H9 (cell line): ENCODE measurements around the gene MYLK4. TPM values are rescaled to one million over a fixed set of nuclear protein-coding genes. Genes with fewer than 3 reads are reported as not detected.

Experiments used
- DNase-seq: peaks from one replicate; pipeline ENCODE4 v3.0.0-alpha.2; 2017
- H2AFZ ChIP-seq: one replicate; pipeline ENCODE4 v1.6.1; 2013; ENCODE audit warnings: mild to moderate bottlenecking, low read length, control low read depth, moderate library complexity
- H2AK5ac ChIP-seq: 2 replicates; pipeline ENCODE4 v1.6.1; 2013; ENCODE audit warnings: low read length, control low read depth, mixed read lengths; ENCODE audit not compliant: insufficient read length
- H2BK120ac ChIP-seq: one replicate; pipeline ENCODE4 v1.6.1; 2013; ENCODE audit warnings: low read depth, mild to moderate bottlenecking, low read length, control low read depth, inconsistent platforms; ENCODE audit not compliant: poor library complexity, severe bottlenecking
- H2BK12ac ChIP-seq: 2 replicates; pipeline ENCODE4 v1.6.1; 2013; ENCODE audit warnings: low read length, control low read depth, mixed read lengths, low read depth; ENCODE audit not compliant: insufficient read length
- H2BK15ac ChIP-seq: 2 replicates; pipeline ENCODE4 v1.6.1; 2013; ENCODE audit warnings: low read depth, low read length, control low read depth
- H2BK20ac ChIP-seq: one replicate; pipeline ENCODE4 v1.6.1; 2013; ENCODE audit warnings: low read depth, mild to moderate bottlenecking, low read length, control low read depth, inconsistent platforms; ENCODE audit not compliant: poor library complexity, severe bottlenecking
- H2BK5ac ChIP-seq: 2 replicates; pipeline ENCODE4 v1.6.1; 2013; ENCODE audit warnings: low read length, control low read depth, mixed read lengths; ENCODE audit not compliant: insufficient read length
- H3K14ac ChIP-seq: 2 replicates; pipeline ENCODE4 v1.6.1; 2013; ENCODE audit warnings: low read length, control low read depth; ENCODE audit not compliant: insufficient read depth
- H3K18ac ChIP-seq: 2 replicates; pipeline ENCODE4 v1.6.1; 2013; ENCODE audit warnings: low read depth, mild to moderate bottlenecking, mixed read lengths, low read length, control low read depth; ENCODE audit not compliant: insufficient read length
- H3K23ac ChIP-seq: 2 replicates; pipeline ENCODE4 v1.6.1; 2013; ENCODE audit warnings: low read length, control low read depth, mixed read lengths, low read depth; ENCODE audit not compliant: insufficient read length
- H3K23me2 ChIP-seq: 2 replicates; pipeline ENCODE4 v1.6.1; 2013; ENCODE audit warnings: low read depth, mild to moderate bottlenecking, mixed read lengths, low read length, control low read depth; ENCODE audit not compliant: insufficient read length, poor library complexity, severe bottlenecking
- H3K27ac ChIP-seq: 2 replicates; pipeline ENCODE4 v1.5.1; 2013; ENCODE audit warnings: low read length, control low read depth, mixed read lengths, low read depth; ENCODE audit not compliant: insufficient read length
- H3K27me3 ChIP-seq: 2 replicates; pipeline ENCODE4 v1.6.1; 2013; ENCODE audit warnings: low read length, control low read depth, inconsistent platforms; ENCODE audit not compliant: insufficient read depth
- H3K4ac ChIP-seq: 2 replicates; pipeline ENCODE4 v1.6.1; 2013; ENCODE audit warnings: low read depth, mild to moderate bottlenecking, control low read depth, inconsistent platforms, low read length, moderate library complexity
- H3K4me1 ChIP-seq: 2 replicates; pipeline ENCODE4 v1.6.1; 2013; ENCODE audit warnings: low read length, control low read depth, inconsistent platforms; ENCODE audit not compliant: insufficient read depth
- H3K4me2 ChIP-seq: 2 replicates; pipeline ENCODE4 v1.6.1; 2013; ENCODE audit warnings: low read length, control low read depth, mixed read lengths; ENCODE audit not compliant: insufficient read length, insufficient read depth
- H3K56ac ChIP-seq: 2 replicates; pipeline ENCODE4 v1.6.1; 2013; ENCODE audit warnings: low read depth, mild to moderate bottlenecking, mixed read lengths, low read length, control low read depth; ENCODE audit not compliant: insufficient read length
- H3K79me1 ChIP-seq: 2 replicates; pipeline ENCODE4 v1.6.1; 2013; ENCODE audit warnings: low read depth, mild to moderate bottlenecking, moderate library complexity, low read length, control low read depth, inconsistent platforms; ENCODE audit not compliant: insufficient read depth, poor library complexity, severe bottlenecking
- H3K79me2 ChIP-seq: 2 replicates; pipeline ENCODE4 v1.6.1; 2013; ENCODE audit warnings: low read length, control low read depth, inconsistent platforms; ENCODE audit not compliant: insufficient read depth
- H3K9ac ChIP-seq: 2 replicates; pipeline ENCODE4 v1.6.1; 2013; ENCODE audit warnings: low read length, control low read depth, mixed read lengths; ENCODE audit not compliant: insufficient read length; ENCODE audit errors: extremely low read depth
- H3K9me3 ChIP-seq: one replicate; pipeline ENCODE4 v1.6.1; 2013; ENCODE audit warnings: low read depth, low read length, inconsistent platforms; ENCODE audit not compliant: control insufficient read depth
- H3T11ph ChIP-seq: one replicate; pipeline ENCODE4 v1.6.1; 2013; ENCODE audit warnings: mild to moderate bottlenecking, low read length, control low read depth, inconsistent platforms
- H4K20me1 ChIP-seq: one replicate; pipeline ENCODE4 v1.6.1; 2013; ENCODE audit not compliant: control insufficient read depth, insufficient read length, insufficient read depth
- H4K5ac ChIP-seq: 2 replicates; pipeline ENCODE4 v1.6.1; 2013; ENCODE audit warnings: low read depth, mild to moderate bottlenecking, mixed read lengths, low read length, control low read depth; ENCODE audit not compliant: insufficient read length
- H4K8ac ChIP-seq: replicated peaks from 2 replicates; pipeline ENCODE4 v1.6.1; 2013; ENCODE audit warnings: low read length, control low read depth, mixed read lengths, low read depth; ENCODE audit not compliant: insufficient read length
- H4K91ac ChIP-seq: 2 replicates; pipeline ENCODE4 v1.6.1; 2013; ENCODE audit warnings: low read depth, mild to moderate bottlenecking, moderate library complexity, mixed read lengths, low read length, control low read depth; ENCODE audit not compliant: insufficient read length
- H3K27ac Mint-ChIP-seq, 3 experiments: 2 replicates in 2 of 3; 3 replicates in 1 of 3; pipeline ENCODE4 v1.8.0; 2020 to 2021; ENCODE audit warnings: mixed read lengths in 3 of 3, mild to moderate bottlenecking in 1 of 3, moderate library complexity in 1 of 3
- H3K27me3 Mint-ChIP-seq: 2 replicates; pipeline ENCODE4 v1.8.0; 2021; ENCODE audit warnings: low read depth, mild to moderate bottlenecking, moderate library complexity, mixed read lengths
- H3K36me3 Mint-ChIP-seq, 3 experiments: 2 replicates in 2 of 3; 3 replicates in 1 of 3; pipeline ENCODE4 v1.8.0; 2020 to 2021; ENCODE audit warnings: low read depth in 3 of 3, mixed read lengths in 3 of 3; ENCODE audit not compliant: insufficient read depth in 1 of 3
- H3K4me1 Mint-ChIP-seq, 2 experiments: 2 replicates each; pipeline ENCODE4 v1.8.0; 2020; ENCODE audit warnings: mixed read lengths in 2 of 2
- H3K4me3 Mint-ChIP-seq, 2 experiments: 2 replicates in 1 of 2; 3 replicates in 1 of 2; pipeline ENCODE4 v1.8.0; 2020 to 2021; ENCODE audit warnings: mild to moderate bottlenecking in 2 of 2, mixed read lengths in 2 of 2, moderate library complexity in 1 of 2
- H3K9me3 Mint-ChIP-seq, 2 experiments: 2 replicates in 1 of 2; 3 replicates in 1 of 2; pipeline ENCODE4 v1.8.0; 2020; ENCODE audit warnings: mild to moderate bottlenecking in 2 of 2, mixed read lengths in 2 of 2, moderate library complexity in 1 of 2
- WGBS: extraction: QIAGEN DNeasy Blood & Tissue Kit; methylation state at CpG from one replicate; pipeline ENCODE4 v1.1.7; 2013; ENCODE audit warnings: missing lambda C conversion rate, low lambda C conversion rate, mixed read lengths; ENCODE audit not compliant: insufficient read length; ENCODE audit errors: extremely low coverage; 5-methylcytosine and 5-hydroxymethylcytosine counted together
- total RNA-seq: library from RNA; stranded (reverse); gene quantifications from 2 replicates; pipeline ENCODE4 v1.2.1, GENCODE V29; 2021
- TF ChIP-seq, protein P1 (sequence below): fragments of 200-600 bp; sonication (generic); conservative IDR thresholded peaks from 3 replicates; pipeline ENCODE4 v1.8.0; 2021; ENCODE audit warnings: antibody characterized with exemption, mild to moderate bottlenecking

MYLK4 gene
- total RNA-seq, 1 experiment from 2014 or later, result 0.28 TPM

DNA sequence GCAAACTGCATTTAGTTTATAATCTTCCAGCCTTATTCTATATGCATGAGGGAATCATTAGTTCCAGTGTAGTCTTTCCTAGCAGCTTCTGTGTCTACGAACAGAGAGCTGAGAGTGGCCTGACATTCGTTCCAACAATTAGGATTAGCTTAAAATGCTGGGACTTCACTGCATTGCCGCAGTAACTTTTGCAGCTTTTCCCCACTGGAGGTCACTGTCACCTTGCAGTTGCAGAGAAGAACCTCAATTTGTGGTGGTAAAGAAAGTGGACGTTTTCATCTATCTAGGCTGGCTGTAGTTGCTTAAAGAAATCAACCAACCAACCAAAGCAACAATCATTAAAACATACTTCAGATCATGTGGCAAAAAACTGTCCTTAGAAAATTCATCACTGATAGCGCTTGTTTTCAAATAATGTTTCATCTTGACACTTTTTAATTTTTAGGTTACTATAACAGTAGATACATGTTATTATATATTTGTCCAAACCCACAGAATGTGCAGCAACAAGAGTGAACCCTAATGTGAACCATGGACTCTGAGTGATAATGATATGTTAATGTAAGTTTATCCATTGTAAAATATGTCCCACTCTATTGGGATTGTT is 12.2 kb downstream of the MYLK4 start:
- no peak overlapping the region for H4K8ac ChIP-seq
- H3K4ac ChIP-seq, result no peak overlapping the region
- Mint-ChIP-seq H3K27me3 (no peaks in the 10 kb centered on the region), H3K27ac (no peak overlapping the region), H3K36me3 (no peaks in the 10 kb centered on the region), H3K4me3 (no peak overlapping the region), H3K9me3 (no peaks in the 10 kb centered on the region), H3K4me1 (peaks cover 36% of the 10 kb centered on the region in 2 experiments)
- H2BK20ac ChIP-seq, result no peak overlapping the region
- no peaks in the 10 kb centered on the region for H3K79me1 ChIP-seq
- no peak overlapping the region for H2BK12ac ChIP-seq
- TF ChIP-seq, protein P1, sequence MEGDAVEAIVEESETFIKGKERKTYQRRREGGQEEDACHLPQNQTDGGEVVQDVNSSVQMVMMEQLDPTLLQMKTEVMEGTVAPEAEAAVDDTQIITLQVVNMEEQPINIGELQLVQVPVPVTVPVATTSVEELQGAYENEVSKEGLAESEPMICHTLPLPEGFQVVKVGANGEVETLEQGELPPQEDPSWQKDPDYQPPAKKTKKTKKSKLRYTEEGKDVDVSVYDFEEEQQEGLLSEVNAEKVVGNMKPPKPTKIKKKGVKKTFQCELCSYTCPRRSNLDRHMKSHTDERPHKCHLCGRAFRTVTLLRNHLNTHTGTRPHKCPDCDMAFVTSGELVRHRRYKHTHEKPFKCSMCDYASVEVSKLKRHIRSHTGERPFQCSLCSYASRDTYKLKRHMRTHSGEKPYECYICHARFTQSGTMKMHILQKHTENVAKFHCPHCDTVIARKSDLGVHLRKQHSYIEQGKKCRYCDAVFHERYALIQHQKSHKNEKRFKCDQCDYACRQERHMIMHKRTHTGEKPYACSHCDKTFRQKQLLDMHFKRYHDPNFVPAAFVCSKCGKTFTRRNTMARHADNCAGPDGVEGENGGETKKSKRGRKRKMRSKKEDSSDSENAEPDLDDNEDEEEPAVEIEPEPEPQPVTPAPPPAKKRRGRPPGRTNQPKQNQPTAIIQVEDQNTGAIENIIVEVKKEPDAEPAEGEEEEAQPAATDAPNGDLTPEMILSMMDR, result peak; percentile 86
- H3K79me2 ChIP-seq, result no peaks in the 10 kb centered on the region
- H3T11ph ChIP-seq, result no peak overlapping the region
- no peak overlapping the region for H3K9ac ChIP-seq
- no peak overlapping the region for H4K5ac ChIP-seq
- no peaks in the 10 kb centered on the region for H3K9me3 ChIP-seq
- H3K18ac ChIP-seq, result no peak overlapping the region
- H2BK5ac ChIP-seq, result no peak overlapping the region
- no peak overlapping the region for H2BK120ac ChIP-seq
- H3K23me2 ChIP-seq, result no peaks in the 10 kb centered on the region
- no peak overlapping the region for H3K56ac ChIP-seq
- peak; percentile 60 for DNase-seq
- H4K91ac ChIP-seq, result no peak overlapping the region
- H3K27ac ChIP-seq, result no peak overlapping the region
- H3K23ac ChIP-seq, result no peak overlapping the region
- no peak overlapping the region for H3K14ac ChIP-seq
- H2AK5ac ChIP-seq, result no peak overlapping the region
- no peak overlapping the region for H2BK15ac ChIP-seq
- H3K27me3 ChIP-seq, result no peaks in the 10 kb centered on the region
- no peak overlapping the region for H2AFZ ChIP-seq
- no peak overlapping the region for H3K4me2 ChIP-seq
- peaks cover 4% of the 10 kb centered on the region; the same call in 1 of the 2 replicates for H3K4me1 ChIP-seq
- H4K20me1 ChIP-seq, result no peaks in the 10 kb centered on the region
- no CpG with 5 or more reads among the region's 5 CpGs for WGBS
